HCT116 (cell line): ENCODE results near the gene AMHR2. TPM values are rescaled to one million over a fixed set of nuclear protein-coding genes. Genes with fewer than 3 reads are reported as not detected.
"Not testable (repeated sequence)": the region's sequence is repeated elsewhere in the genome, so short reads cannot be mapped to it uniquely, and the experiment has no call there.

Experiments
- ATAC-seq: fragments of 200-7000 bp; cut with Tn5 transposase; 2 replicates; pipeline ENCODE4 v1.9.1; 2020; ENCODE audit warnings: mild to moderate bottlenecking, moderate library complexity
- BruUV-seq: library from RNA; stranded (reverse); fragments of 400-500 nt; replicated peaks from 2 replicates; lab custom pipeline; 2021; lab: Mats Ljungman, UMichigan
- CTCF ChIA-PET: fragments of 300-600 bp; sonication (Branson Sonifier 250); formaldehyde crosslinking; loops from one replicate; lab custom pipeline; 2021; ENCODE audit warnings: antibody characterized with exemption; lab: Charles Lee
- POLR2A ChIA-PET: fragments of 300-600, 350-600 bp; sonication (Branson Sonifier 250); formaldehyde crosslinking; loops from one replicate; lab custom pipeline; 2021; ENCODE audit warnings: antibody characterized with exemption; lab: Charles Lee
- RAD21 ChIA-PET, 2 experiments: fragments of 300-600 bp; sonication (Branson Sonifier 250); formaldehyde crosslinking; loops; one replicate each; lab custom pipeline; 2023; ENCODE audit warnings: low total read pairs in 2 of 2; ENCODE audit not compliant: uncharacterized antibody in 2 of 2, unreplicated experiment in 2 of 2, low non-redundant PET in 1 of 2; lab: Charles Lee
- DNase-seq: peaks from one replicate; pipeline ENCODE4 v3.0.0-alpha.2; 2010; ENCODE audit warnings: low read depth, low spot score
- H2AFZ ChIP-seq: fragments of 200-600 bp; shearing (Covaris generic), sonication (generic); 2 replicates; pipeline ENCODE4 v1.6.1; 2017; ENCODE audit warnings: low read depth, mixed run types, mixed read lengths, antibody characterized with exemption, low read length; ENCODE audit not compliant: poor library complexity, severe bottlenecking
- H3K27ac ChIP-seq: 2 replicates; pipeline ENCODE4 v1.5.1; 2012; ENCODE audit warnings: low read depth, low read length
- H3K27me3 ChIP-seq: fragments of 200-600 bp; sonication (generic); 2 replicates; pipeline ENCODE4 v1.6.1; 2016; ENCODE audit warnings: mixed run types, low read length, mixed read lengths; ENCODE audit not compliant: insufficient read depth
- H3K36me3 ChIP-seq, 2 experiments: fragments of 200-500 bp in 1 of 2; fragments of 200-600 bp in 1 of 2; sonication (Bioruptor generic) in 1 of 2; sonication (generic) in 1 of 2; 2 replicates each; pipeline versions ENCODE4 v1.5.1 to v1.6.1; 2014 to 2016; ENCODE audit warnings: low read length in 2 of 2, inconsistent platforms in 1 of 2, mixed read lengths in 1 of 2, mixed run types in 1 of 2; ENCODE audit not compliant: insufficient read depth in 2 of 2, control insufficient read depth in 1 of 2
- H3K4me1 ChIP-seq, 2 experiments: fragments of 200-600 bp in 1 of 2; sonication (generic) in 1 of 2; 2 replicates each; pipeline versions ENCODE4 v1.5.1 to v1.6.1; 2012 to 2017; ENCODE audit warnings: low read length in 2 of 2, inconsistent platforms in 1 of 2, mild to moderate bottlenecking in 1 of 2, mixed read lengths in 1 of 2, mixed run types in 1 of 2, moderate library complexity in 1 of 2; ENCODE audit not compliant: insufficient read depth in 2 of 2, control insufficient read depth in 1 of 2
- H3K4me2 ChIP-seq: fragments of 200-600 bp; sonication (generic); 2 replicates; pipeline ENCODE4 v1.6.1; 2017; ENCODE audit warnings: mixed run types, low read length, mixed read lengths
- H3K4me3 ChIP-seq, 2 experiments: fragments of 200-600 bp in 1 of 2; sonication (generic) in 1 of 2; replicated peaks in 1 of 2; 2 replicates each; pipeline ENCODE4 v1.5.1; 2011 to 2016; ENCODE audit warnings: low read length in 2 of 2, control low read depth in 1 of 2, low read depth in 1 of 2, mild to moderate bottlenecking in 1 of 2, mixed read lengths in 1 of 2, mixed run types in 1 of 2
- H3K79me2 ChIP-seq: fragments of 200-600 bp; sonication (generic); 2 replicates; pipeline ENCODE4 v1.6.1; 2017; ENCODE audit warnings: mild to moderate bottlenecking, mixed run types, low read length, moderate library complexity, mixed read lengths; ENCODE audit not compliant: insufficient read depth
- H3K9ac ChIP-seq: fragments of 200-600 bp; sonication (generic); 2 replicates; pipeline ENCODE4 v1.6.1; 2016; ENCODE audit warnings: low read length, mixed read lengths
- H3K9me2 ChIP-seq: fragments of 200-600 bp; sonication (generic), shearing (Covaris generic); 2 replicates; pipeline ENCODE4 v1.6.1; 2017; ENCODE audit warnings: mixed run types, mild to moderate bottlenecking, moderate library complexity; ENCODE audit not compliant: insufficient read depth
- H3K9me3 ChIP-seq, 2 experiments: fragments of 200-500 bp in 1 of 2; fragments of 200-600 bp in 1 of 2; sonication (Bioruptor generic) in 1 of 2; sonication (generic) in 1 of 2; 2 replicates each; pipeline ENCODE4 v1.6.1; 2014 to 2017; ENCODE audit warnings: low read length in 2 of 2, mixed read lengths in 2 of 2, inconsistent platforms in 1 of 2, low read depth in 1 of 2, mild to moderate bottlenecking in 1 of 2, mixed run types in 1 of 2, moderate library complexity in 1 of 2; ENCODE audit not compliant: control insufficient read depth in 1 of 2, insufficient read depth in 1 of 2
- H4K20me1 ChIP-seq: fragments of 200-600 bp; sonication (generic), shearing (Covaris generic); 2 replicates; pipeline ENCODE4 v1.6.1; 2017; ENCODE audit warnings: mixed run types, mild to moderate bottlenecking, moderate library complexity; ENCODE audit not compliant: insufficient read depth
- EGR1 ChIP-seq: IDR thresholded peaks from 2 replicates; pipeline ENCODE4 v1.6.1; 2012; ENCODE audit warnings: low read depth
- ELF1 ChIP-seq: IDR thresholded peaks from 2 replicates; pipeline ENCODE4 v1.6.1; 2012; ENCODE audit warnings: low read depth, borderline replicate concordance
- EZH2 ChIP-seq: fragments of 200-600 bp; sonication (generic); IDR thresholded peaks from 2 replicates; pipeline ENCODE4 v1.6.1; 2017; ENCODE audit warnings: antibody characterized with exemption, mixed run types
- EZH2phosphoT487 ChIP-seq: fragments of 200-600 bp; IDR thresholded peaks from 2 replicates; pipeline ENCODE4 v1.6.1; 2018; ENCODE audit warnings: antibody characterized with exemption, borderline replicate concordance
- FOSL1 ChIP-seq: IDR thresholded peaks from 2 replicates; pipeline ENCODE4 v1.6.1; 2012; ENCODE audit warnings: low read depth
- JUND ChIP-seq: IDR thresholded peaks from 2 replicates; pipeline ENCODE4 v1.6.1; 2012
- POLR2A ChIP-seq: IDR thresholded peaks from 2 replicates; pipeline ENCODE4 v1.7.0; 2011; ENCODE audit warnings: borderline replicate concordance; ENCODE audit not compliant: insufficient read depth, insufficient read length; ENCODE audit errors: extremely low read depth
- POLR2AphosphoS5 ChIP-seq: IDR thresholded peaks from 2 replicates; pipeline ENCODE4 v1.6.1; 2011; ENCODE audit warnings: mild to moderate bottlenecking, low read depth, low read length, moderate library complexity
- SIN3A ChIP-seq: IDR thresholded peaks from 2 replicates; pipeline ENCODE4 v1.6.1; 2012; ENCODE audit warnings: low read depth
- SP1 ChIP-seq: IDR thresholded peaks from 2 replicates; pipeline ENCODE4 v1.6.1; 2012; ENCODE audit warnings: low read depth
- SRF ChIP-seq: IDR thresholded peaks from 2 replicates; pipeline ENCODE4 v1.6.1; 2012; ENCODE audit warnings: low read depth
- YY1 ChIP-seq: IDR thresholded peaks from 2 replicates; pipeline ENCODE4 v1.6.1; 2011; ENCODE audit warnings: low read length, low read depth, moderate library complexity, mild to moderate bottlenecking; ENCODE audit not compliant: insufficient replicate concordance; ENCODE audit errors: extremely low read depth
- ZFX ChIP-seq: fragments of 450-650 bp; IDR thresholded peaks from 2 replicates; pipeline ENCODE4 v1.6.1; 2017
- intact Hi-C: fragments of 100-400 bp; cut with micrococcal nuclease; formaldehyde crosslinking; loops from 2 replicates; pipeline ENCODE4 v1.10.0; 2022
- total RNA-seq: library from RNA; stranded (reverse); gene quantifications from one replicate; pipeline ENCODE4 v1.2.1, GENCODE V29; 2021; ENCODE audit not compliant: unreplicated experiment
- TF ChIP-seq, protein P1 (sequence below), 3 experiments: fragments of 200-600 bp in 1 of 3; sonication (generic) in 1 of 3; IDR thresholded peaks in 2 of 3; conservative IDR thresholded peaks in 1 of 3; 2 replicates each; pipeline ENCODE4 v1.5.1; 2012 to 2017; ENCODE audit warnings: low read depth in 2 of 3, low read length in 2 of 3, antibody characterized with exemption in 1 of 3, borderline replicate concordance in 1 of 3, control low read depth in 1 of 3, mild to moderate bottlenecking in 1 of 3, mixed read lengths in 1 of 3, mixed run types in 1 of 3, moderate library complexity in 1 of 3; ENCODE audit not compliant: insufficient read depth in 1 of 3
- TF ChIP-seq, protein P2 (sequence below): IDR thresholded peaks from 2 replicates; pipeline ENCODE4 v1.6.1; 2012; ENCODE audit warnings: low read depth

The AMHR2 gene
- total RNA-seq, 1 experiment from 2014 or later = not detected

DNA sequence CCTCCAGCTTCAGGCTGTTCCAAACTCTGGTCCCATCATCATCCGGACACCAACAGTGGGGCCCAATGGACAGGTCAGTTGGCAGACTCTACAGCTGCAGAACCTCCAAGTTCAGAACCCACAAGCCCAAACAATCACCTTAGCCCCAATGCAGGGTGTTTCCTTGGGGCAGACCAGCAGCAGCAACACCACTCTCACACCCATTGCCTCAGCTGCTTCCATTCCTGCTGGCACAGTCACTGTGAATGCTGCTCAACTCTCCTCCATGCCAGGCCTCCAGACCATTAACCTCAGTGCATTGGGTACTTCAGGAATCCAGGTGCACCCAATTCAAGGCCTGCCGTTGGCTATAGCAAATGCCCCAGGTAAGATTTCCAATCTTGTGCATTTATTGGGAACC, 40.4 kb upstream of the AMHR2 start:
- no peak for DNase-seq
- TF ChIP-seq, protein P1, sequence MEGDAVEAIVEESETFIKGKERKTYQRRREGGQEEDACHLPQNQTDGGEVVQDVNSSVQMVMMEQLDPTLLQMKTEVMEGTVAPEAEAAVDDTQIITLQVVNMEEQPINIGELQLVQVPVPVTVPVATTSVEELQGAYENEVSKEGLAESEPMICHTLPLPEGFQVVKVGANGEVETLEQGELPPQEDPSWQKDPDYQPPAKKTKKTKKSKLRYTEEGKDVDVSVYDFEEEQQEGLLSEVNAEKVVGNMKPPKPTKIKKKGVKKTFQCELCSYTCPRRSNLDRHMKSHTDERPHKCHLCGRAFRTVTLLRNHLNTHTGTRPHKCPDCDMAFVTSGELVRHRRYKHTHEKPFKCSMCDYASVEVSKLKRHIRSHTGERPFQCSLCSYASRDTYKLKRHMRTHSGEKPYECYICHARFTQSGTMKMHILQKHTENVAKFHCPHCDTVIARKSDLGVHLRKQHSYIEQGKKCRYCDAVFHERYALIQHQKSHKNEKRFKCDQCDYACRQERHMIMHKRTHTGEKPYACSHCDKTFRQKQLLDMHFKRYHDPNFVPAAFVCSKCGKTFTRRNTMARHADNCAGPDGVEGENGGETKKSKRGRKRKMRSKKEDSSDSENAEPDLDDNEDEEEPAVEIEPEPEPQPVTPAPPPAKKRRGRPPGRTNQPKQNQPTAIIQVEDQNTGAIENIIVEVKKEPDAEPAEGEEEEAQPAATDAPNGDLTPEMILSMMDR (IDR thresholded peaks at IDR 0.05 in 2 of 3, conservative IDR thresholded peaks at IDR 0.05 in 1 of 3; ENCODE audit: borderline replicate concordance in 1 of 3, insufficient read depth in 1 of 3, low read depth in 2 of 3, low read length in 2 of 3) = no peak
- TF ChIP-seq SIN3A = no peak
- TF ChIP-seq ZFX = no peak
- no peak for TF ChIP-seq POLR2AphosphoS5
- no peak for TF ChIP-seq ELF1
- no peak for TF ChIP-seq YY1
- TF ChIP-seq EZH2 = no peak
- TF ChIP-seq JUND = no peak
- TF ChIP-seq, protein P2, sequence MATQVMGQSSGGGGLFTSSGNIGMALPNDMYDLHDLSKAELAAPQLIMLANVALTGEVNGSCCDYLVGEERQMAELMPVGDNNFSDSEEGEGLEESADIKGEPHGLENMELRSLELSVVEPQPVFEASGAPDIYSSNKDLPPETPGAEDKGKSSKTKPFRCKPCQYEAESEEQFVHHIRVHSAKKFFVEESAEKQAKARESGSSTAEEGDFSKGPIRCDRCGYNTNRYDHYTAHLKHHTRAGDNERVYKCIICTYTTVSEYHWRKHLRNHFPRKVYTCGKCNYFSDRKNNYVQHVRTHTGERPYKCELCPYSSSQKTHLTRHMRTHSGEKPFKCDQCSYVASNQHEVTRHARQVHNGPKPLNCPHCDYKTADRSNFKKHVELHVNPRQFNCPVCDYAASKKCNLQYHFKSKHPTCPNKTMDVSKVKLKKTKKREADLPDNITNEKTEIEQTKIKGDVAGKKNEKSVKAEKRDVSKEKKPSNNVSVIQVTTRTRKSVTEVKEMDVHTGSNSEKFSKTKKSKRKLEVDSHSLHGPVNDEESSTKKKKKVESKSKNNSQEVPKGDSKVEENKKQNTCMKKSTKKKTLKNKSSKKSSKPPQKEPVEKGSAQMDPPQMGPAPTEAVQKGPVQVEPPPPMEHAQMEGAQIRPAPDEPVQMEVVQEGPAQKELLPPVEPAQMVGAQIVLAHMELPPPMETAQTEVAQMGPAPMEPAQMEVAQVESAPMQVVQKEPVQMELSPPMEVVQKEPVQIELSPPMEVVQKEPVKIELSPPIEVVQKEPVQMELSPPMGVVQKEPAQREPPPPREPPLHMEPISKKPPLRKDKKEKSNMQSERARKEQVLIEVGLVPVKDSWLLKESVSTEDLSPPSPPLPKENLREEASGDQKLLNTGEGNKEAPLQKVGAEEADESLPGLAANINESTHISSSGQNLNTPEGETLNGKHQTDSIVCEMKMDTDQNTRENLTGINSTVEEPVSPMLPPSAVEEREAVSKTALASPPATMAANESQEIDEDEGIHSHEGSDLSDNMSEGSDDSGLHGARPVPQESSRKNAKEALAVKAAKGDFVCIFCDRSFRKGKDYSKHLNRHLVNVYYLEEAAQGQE = no peak
- TF ChIP-seq EZH2phosphoT487 = no peak
- TF ChIP-seq SRF = no peak
- TF ChIP-seq FOSL1 = no peak
- no peak for TF ChIP-seq SP1
- no peak for TF ChIP-seq POLR2A
- TF ChIP-seq EGR1 = no peak
- Histone ChIP-seq H2AFZ (no peak overlapping the region), H3K36me3 (peaks cover 31 to 34% of the 10 kb centered on the region in 2 experiments), H3K9me2 (no peaks in the 10 kb centered on the region), H3K27ac (no peak overlapping the region; the same call in 1 of the 2 replicates), H3K27me3 (no peaks in the 10 kb centered on the region), H3K9me3 (no peaks in the 10 kb centered on the region), H3K4me1 (peaks cover 18 to 28% of the 10 kb centered on the region in 2 experiments), H3K79me2 (peaks cover 67% of the 10 kb centered on the region), H3K9ac (no peak overlapping the region), H3K4me2 (no peak overlapping the region), H3K4me3 (no peak overlapping the region), H4K20me1 (no peaks in the 10 kb centered on the region)
- ChIA-PET CTCF (interaction anchor here (6.9 kb wide), 1 partner anchor 30 kb away, joined by 99 read pairs; no protein-coding TSS in a partner anchor), POLR2A (no interaction called here), RAD21 (interaction anchor here (0.8 to 1.2 kb wide), 2 partner anchors 31 kb away, joined by 4 read pairs; no protein-coding TSS in a partner anchor)
- intact Hi-C loops = loop anchor here (5.0 kb wide), 1 partner anchor 69 kb away; the partner anchor contains the start of gene PCBP2
- ATAC-seq = no peak
- BruUV-seq = no TSS peak

DNA sequence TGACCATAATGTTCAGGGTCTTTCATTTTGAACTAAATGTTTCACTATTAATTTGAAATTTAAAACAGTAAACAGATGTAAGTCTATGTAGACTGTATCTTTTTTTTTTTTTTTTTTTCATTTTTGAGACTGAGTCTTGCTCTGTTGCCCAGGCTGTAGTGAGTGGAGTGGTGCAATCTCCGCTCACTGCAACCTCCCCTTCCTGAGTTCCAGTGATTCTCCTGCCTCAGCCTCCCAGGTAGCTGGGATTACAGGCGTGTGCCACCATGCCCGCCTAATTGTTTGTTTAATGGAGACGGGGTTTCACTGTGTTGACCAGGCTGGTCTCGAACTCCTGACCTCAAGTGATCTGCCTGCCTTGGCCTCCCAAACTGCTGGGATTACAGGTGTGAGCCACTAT, 37.3 kb upstream of the AMHR2 start:
- intact Hi-C loops, H2AFZ ChIP-seq, RAD21 ChIA-PET, H3K9ac ChIP-seq, DNase-seq, H4K20me1 ChIP-seq, H3K9me2 ChIP-seq, H3K9me3 ChIP-seq, CTCF ChIA-PET, H3K4me3 ChIP-seq, ATAC-seq, H3K4me2 ChIP-seq, H3K27ac ChIP-seq, BruUV-seq, H3K27me3 ChIP-seq: not testable (repeated sequence)
- Histone ChIP-seq H3K79me2 (peaks cover 94% of the 10 kb centered on the region), H3K4me1 (peaks cover 10 to 14% of the 10 kb centered on the region in 2 experiments), H3K36me3 (peaks cover 37 to 39% of the 10 kb centered on the region in 2 experiments)
- POLR2A ChIA-PET = interaction anchor here (0.7 to 1.3 kb wide), 2 partner anchors 9 to 45 kb away, joined by 3 read pairs; no protein-coding TSS in a partner anchor
